ENCODE results near the gene CCSER1.

DNA sequence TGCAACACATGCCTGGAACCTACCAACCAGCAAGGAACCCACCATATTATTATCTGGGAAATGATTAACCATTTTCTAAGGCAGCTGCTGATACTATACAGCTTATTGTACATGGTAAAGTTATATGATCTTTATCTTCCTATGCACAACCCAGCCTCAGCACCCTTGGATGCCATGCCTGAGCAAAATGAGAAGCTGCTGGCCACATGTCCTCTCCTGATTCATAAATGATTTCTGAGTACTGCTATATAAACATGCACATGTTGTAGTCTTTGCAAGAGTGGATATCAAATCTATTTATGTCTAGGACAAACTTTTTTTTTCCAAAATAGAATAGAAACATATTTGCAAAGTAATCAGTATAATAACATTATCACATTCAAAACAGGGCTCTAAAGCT, 1043.6 kb downstream of the CCSER1 start:
- TF ChIP-seq CTCF (conservative IDR thresholded peaks at IDR 0.05; ENCODE audit: low read length) (no peak), EZH2phosphoT487 (IDR thresholded peaks at IDR 0.05; ENCODE audit: borderline replicate concordance, low read depth, low read length) (no peak)
